Breast epithelium (tissue), 4 donors: ENCODE measurements around the gene GUCA1A. TPM values are rescaled to one million over a fixed set of nuclear protein-coding genes. Genes with fewer than 3 reads are reported as not detected.
"Not testable (repeated sequence)": the region's sequence is repeated elsewhere in the genome, so short reads cannot be mapped to it uniquely, and the experiment has no call there.

Source experiments
- DNase-seq, 2 donors: peaks; one replicate each; pipeline ENCODE4 v3.0.0-alpha.2; 2019; ENCODE audit warnings: low spot score in 2 of 2
- H3K27ac ChIP-seq, 2 donors: fragments of 200-600 bp; sonication (generic) in 1 of 2; one replicate each; pipeline ENCODE4 v1.5.1; 2016 to 2019; ENCODE audit warnings: mild to moderate bottlenecking in 1 of 2
- H3K27me3 ChIP-seq, 2 donors: fragments of 200-600 bp; sonication (generic) in 1 of 2; one replicate each; pipeline versions ENCODE4 v1.5.1 to v1.6.0; 2017 to 2019; ENCODE audit warnings: control low read depth in 1 of 2, mild to moderate bottlenecking in 1 of 2
- H3K36me3 ChIP-seq: fragments of 200-600 bp; one replicate; pipeline ENCODE4 v1.5.1; 2019
- H3K4me1 ChIP-seq, 2 donors: fragments of 200-600 bp; sonication (generic); one replicate each; pipeline ENCODE4 v1.5.1; 2016 to 2019; ENCODE audit warnings: control low read depth in 1 of 2
- H3K4me3 ChIP-seq, 3 donors: fragments of 200-600 bp; sonication (generic); 1 replicate in 2 of 3; 2 replicates in 1 of 3; pipeline ENCODE4 v1.5.1; 2016 to 2019; ENCODE audit warnings: mild to moderate bottlenecking in 3 of 3, moderate library complexity in 2 of 3
- H3K9me3 ChIP-seq, 2 donors: fragments of 200-600 bp; sonication (generic) in 1 of 2; one replicate each; pipeline ENCODE4 v1.5.1; 2016 to 2019; ENCODE audit warnings: control low read depth in 1 of 2
- CTCF ChIP-seq, 3 donors: fragments of 450-650 bp; IDR thresholded peaks; one replicate each; pipeline ENCODE4 v1.5.1; 2016 to 2017; ENCODE audit warnings: antibody characterized with exemption in 3 of 3, mild to moderate bottlenecking in 3 of 3, moderate library complexity in 3 of 3
- POLR2A ChIP-seq: fragments of 450-650 bp; IDR thresholded peaks from one replicate; pipeline ENCODE4 v1.6.1; 2016; ENCODE audit warnings: antibody characterized with exemption, mild to moderate bottlenecking, moderate library complexity
- POLR2AphosphoS5 ChIP-seq, 3 donors: sonication (generic); formaldehyde crosslinking; IDR thresholded peaks; one replicate each; pipeline ENCODE4 v1.6.1; 2017; ENCODE audit warnings: antibody characterized with exemption in 3 of 3
- intact Hi-C: fragments of 100-400 bp; cut with DNase I; formaldehyde crosslinking; loops from one replicate; pipeline ENCODE4 v1.15.1; 2023; ENCODE audit warnings: low total_unique reads
- total RNA-seq, 3 donors: library from RNA; depleted of rRNA; stranded (reverse); fragments of >200 nt; gene quantifications; one replicate each; pipeline ENCODE4 v1.1.0, GENCODE V29; 2016

GUCA1A gene
- total RNA-seq, 3 donors from 2014 or later = not detected

DNA sequence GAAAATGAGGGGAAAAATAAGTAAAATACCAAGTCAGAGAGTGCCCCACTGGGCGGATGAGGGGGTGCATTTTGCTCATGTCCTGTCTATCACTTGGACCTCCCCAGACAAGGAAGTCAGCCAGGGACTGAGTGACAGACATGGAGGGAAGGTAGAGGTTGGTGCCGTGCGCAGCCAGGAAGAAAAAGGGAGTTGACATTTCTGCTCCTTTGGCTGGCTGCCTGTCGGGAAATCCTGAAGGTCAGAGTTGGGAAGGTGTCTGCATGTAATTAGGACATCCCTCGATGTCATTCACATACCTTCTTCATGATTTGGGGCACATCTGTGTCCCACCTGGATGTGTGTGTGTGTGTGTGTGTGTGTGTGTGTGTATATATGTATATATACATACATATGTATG lies 8.9 kb downstream of the GUCA1A start:
- Histone ChIP-seq H3K4me1 (no peaks in the 10 kb centered on the region), H3K9me3 (no peaks in the 10 kb centered on the region)
- intact Hi-C loops = no loop called here

GRCh38 chr6:42184475-42184874 lies 11.3 kb downstream of the GUCA1A start:
- intact Hi-C loops = no loop called here
- no peak for DNase-seq

More for the DNA sequence above, 8.9 kb downstream of the GUCA1A start:
- DNase-seq = no peak
- H3K36me3 ChIP-seq = no peaks in the 10 kb centered on the region
- peaks cover 0 to 3% of the 10 kb centered on the region in 2 donors for H3K27me3 ChIP-seq
- no peak overlapping the region for H3K27ac ChIP-seq
- H3K4me3 ChIP-seq = no peak overlapping the region
- TF ChIP-seq CTCF (IDR thresholded peaks at IDR 0.05) = no peak
- TF ChIP-seq POLR2AphosphoS5 (IDR thresholded peaks at IDR 0.05) = no peak
- no peak for TF ChIP-seq POLR2A

DNA sequence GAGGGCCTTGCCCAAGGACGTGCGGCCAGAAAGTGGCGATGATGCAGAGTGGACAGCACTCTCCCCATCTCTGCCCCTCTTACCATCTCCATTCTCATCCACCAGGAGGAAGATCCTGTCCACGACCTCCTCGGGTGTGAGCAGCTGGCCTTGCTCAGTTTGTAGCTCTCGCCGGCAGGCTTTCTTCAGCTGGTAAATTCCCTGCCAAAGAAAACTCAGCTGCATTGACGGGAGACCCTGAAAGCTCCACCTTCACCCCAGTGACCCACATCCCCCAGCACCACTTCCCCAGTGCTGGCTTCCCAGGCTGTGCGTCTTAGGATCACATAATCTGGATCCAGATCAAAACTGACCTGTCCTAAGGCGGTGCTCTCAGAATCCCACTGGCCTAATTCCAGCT lies 12.4 kb downstream of the GUCA1A start:
- no peak for TF ChIP-seq CTCF (IDR thresholded peaks at IDR 0.05)
- TF ChIP-seq POLR2A = no peak
- no peak for TF ChIP-seq POLR2AphosphoS5 (IDR thresholded peaks at IDR 0.05)
- no peaks in the 10 kb centered on the region for H3K27me3 ChIP-seq
- H3K27ac ChIP-seq = no peak overlapping the region
- H3K4me1 ChIP-seq = no peaks in the 10 kb centered on the region
- H3K9me3 ChIP-seq = no peaks in the 10 kb centered on the region
- no peak for DNase-seq
- H3K36me3 ChIP-seq = no peaks in the 10 kb centered on the region
- intact Hi-C loops = no loop called here
- no peak overlapping the region for H3K4me3 ChIP-seq

More at GRCh38 chr6:42184475-42184874, 11.3 kb downstream of the GUCA1A start:
- TF ChIP-seq POLR2A (no peak), CTCF (IDR thresholded peaks at IDR 0.05) (no peak)
- Histone ChIP-seq H3K27ac (no peak overlapping the region), H3K4me1 (no peaks in the 10 kb centered on the region), H3K36me3 (no peaks in the 10 kb centered on the region), H3K27me3 (no peaks in the 10 kb centered on the region), H3K9me3 (no peaks in the 10 kb centered on the region), H3K4me3 (no peak overlapping the region)

DNA sequence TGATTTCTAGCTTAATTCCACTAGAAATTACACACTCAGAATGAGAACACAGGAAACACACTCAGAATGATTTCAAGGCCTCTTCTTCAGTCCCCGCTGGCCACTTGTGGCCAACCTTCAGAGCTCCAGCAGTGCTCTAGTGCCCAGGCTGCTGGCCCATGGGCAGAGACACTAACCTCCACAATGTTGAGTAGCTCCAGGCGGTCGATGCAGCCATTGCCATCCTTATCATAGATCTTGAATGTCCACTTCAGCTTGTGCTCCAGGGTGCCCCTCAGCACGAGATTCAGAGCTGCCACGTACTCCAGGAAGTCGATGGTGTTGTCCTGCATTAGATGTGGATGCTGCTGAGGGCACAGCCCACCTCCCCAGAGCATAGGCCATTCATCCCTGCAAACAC lies 15.2 kb downstream of the GUCA1A start:
- Histone ChIP-seq H3K27me3 (no peaks in the 10 kb centered on the region), H3K36me3 (no peaks in the 10 kb centered on the region), H3K4me3 (no peak overlapping the region), H3K4me1 (no peaks in the 10 kb centered on the region), H3K9me3 (no peaks in the 10 kb centered on the region), H3K27ac (no peak overlapping the region)
- intact Hi-C loops = no loop called here
- DNase-seq = no peak
- TF ChIP-seq POLR2A = no peak
- no peak for TF ChIP-seq POLR2AphosphoS5 (IDR thresholded peaks at IDR 0.05)
- TF ChIP-seq CTCF (IDR thresholded peaks at IDR 0.05) = no peak

DNA sequence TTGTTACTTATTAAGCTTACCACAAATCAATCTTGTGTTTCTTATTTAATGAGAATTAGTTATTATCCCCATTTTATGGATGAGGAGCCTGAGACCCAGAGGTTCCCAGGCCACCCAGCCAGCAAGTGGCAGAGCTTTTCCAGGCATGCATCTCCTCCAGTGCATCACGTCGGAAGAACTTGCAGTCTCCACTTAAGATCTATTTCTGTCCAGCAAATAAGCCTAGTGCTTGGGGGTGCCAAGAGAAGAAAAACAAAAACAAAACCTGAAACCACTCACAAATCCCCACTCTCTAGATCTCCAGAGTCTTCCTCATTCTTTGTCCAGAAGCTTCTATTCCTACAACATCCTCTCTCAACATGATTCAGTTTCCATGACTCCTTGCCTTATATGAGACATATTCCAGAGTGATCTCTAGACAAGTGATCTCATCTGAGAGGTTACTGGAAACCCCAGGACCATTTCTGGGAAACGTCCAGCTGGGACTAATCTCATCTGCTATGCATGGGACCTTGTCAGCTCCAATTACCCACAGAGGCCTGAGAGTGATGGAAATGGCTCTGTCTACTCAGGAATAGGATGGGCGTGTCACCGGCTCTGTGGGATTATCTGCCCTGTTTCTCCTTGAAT lies 17.5 kb downstream of the GUCA1A start:
- no peaks in the 10 kb centered on the region for H3K36me3 ChIP-seq
- H3K27ac ChIP-seq = no peak overlapping the region
- H3K4me1 ChIP-seq = no peaks in the 10 kb centered on the region
- DNase-seq = no peak
- no peaks in the 10 kb centered on the region for H3K27me3 ChIP-seq
- intact Hi-C loops = no loop called here
- no peaks in the 10 kb centered on the region for H3K9me3 ChIP-seq
- no peak overlapping the region for H3K4me3 ChIP-seq
- TF ChIP-seq CTCF (IDR thresholded peaks at IDR 0.05) (no peak), POLR2AphosphoS5 (IDR thresholded peaks at IDR 0.05) (no peak), POLR2A (no peak)

GRCh38 chr6:42192385-42192784 lies 19.2 kb downstream of the GUCA1A start:
- H3K4me3 ChIP-seq, DNase-seq, H3K27ac ChIP-seq, H3K27me3 ChIP-seq, H3K9me3 ChIP-seq, intact Hi-C loops, H3K4me1 ChIP-seq, H3K36me3 ChIP-seq: not testable (repeated sequence)
